Muscle of back (tissue), 11 donors: ENCODE results near the gene NAB2. TPM values are rescaled to one million over a fixed set of nuclear protein-coding genes. Genes with fewer than 3 reads are reported as not detected.
A peak's percentile ranks its signal among the peaks of the same experiment; 100 is the strongest.

Source experiments
- DNase-seq, 3 donors: peaks; one replicate each; pipeline versions ENCODE4 v3.0.0 to v3.0.0-alpha.2; 2013
- polyA plus RNA-seq, 10 donors: library from polyadenylated mRNA; unstranded; fragments of 120-200 nt; gene quantifications; one replicate each; pipeline ENCODE4 v1.2.1, GENCODE V29; 2013; ENCODE audit not compliant: insufficient read length in 10 of 10

The NAB2 gene
- polyA plus RNA-seq, 10 donors = 23.9 to 40.1 (median 30.4) TPM

GRCh38 chr12:57092876-57093414 lies 4.0 kb downstream of the NAB2 start:
- no peak for DNase-seq

GRCh38 chr12:57093415-57094207 lies 4.7 kb downstream of the NAB2 start:
- peak; percentile 71 to 81 (median 75) for DNase-seq

DNA sequence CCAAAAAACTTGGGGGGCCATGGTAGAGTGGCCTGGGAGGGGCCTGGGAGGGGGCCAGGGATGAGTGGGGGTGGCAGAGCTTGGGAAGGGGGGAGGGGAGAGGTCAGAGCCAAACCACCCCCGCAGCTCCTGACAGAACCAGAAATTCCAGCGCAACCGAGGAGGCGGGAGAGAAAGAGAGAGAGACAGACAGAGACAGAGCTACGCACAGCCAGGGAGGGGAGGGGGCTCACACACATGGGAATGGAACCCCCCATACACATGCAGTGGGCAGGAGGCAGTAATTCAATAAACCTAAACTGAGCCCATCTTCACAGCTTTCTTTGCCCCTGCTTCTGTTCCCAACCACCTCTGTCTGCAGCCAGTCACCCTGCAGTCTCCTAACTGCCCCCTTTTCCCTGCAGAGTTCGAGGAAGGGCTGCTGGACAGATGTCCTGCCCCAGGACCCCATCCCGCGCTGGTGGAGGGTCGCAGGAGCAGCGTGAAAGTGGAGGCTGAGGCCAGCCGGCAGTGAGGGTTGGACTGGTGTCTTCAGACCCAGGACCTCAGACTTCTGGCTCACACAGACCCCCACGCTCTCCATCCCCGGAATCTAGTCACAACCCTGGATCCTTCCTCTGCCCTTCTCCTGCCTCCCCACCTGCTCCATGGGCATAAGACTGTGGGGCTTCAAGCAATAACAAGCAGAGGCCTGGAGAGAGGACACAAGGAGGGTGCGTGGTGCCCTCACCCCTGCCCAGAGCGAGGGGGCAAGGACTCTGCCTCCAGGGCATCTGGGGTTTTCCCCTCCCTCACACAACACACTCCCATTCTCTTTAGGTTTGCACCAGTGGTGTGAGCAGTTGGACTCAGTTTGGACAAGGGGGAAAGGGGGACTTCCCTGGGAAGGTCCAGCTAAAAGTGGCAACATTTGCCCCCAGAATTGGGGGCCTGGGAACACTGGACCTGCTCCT lies 5.6 kb downstream of the NAB2 start:
- DNase-seq = no peak

DNA sequence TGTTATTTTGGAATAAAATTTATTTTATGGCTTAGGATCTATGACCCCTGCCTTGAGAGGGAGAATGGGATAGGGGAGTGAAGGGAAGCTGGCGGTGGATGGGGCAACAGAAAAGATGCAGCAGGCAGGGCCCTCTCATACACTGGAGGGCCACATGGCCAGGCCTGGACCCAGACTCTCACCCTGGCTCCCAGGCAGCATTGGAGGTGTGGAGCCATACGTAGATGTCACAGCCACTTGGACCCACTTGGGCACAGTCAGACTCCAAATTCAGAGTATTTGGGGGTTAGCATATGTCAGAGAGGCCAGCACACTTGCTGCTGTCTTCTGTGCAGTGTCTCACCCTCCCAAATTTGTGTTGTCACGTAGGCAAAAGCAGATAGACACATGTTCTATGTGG lies 6.5 kb downstream of the NAB2 start:
- DNase-seq = no peak

DNA sequence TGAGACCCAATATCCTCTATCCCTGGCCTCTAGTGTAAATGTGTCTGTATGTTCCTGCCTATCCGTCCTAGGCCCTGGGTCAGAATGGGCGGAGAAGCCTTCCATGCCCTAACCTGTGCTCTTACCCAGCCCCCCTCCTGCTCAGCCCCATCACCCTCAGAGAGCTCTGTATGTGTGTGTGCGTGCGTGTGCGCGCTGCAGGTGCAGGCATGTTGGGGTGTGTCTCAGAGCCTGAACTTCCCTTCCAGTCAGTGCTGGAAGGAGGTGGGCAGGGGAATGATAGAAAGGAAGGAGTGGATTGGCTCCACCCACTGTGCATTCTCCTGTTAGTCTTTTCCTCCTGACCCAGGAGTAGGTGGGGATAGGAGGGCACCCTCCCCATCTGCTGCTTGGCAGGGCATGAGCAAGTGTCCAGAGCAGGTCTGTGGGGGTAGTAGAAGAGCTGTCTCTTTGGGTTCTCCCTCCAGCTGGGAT lies 7.2 kb downstream of the NAB2 start:
- DNase-seq = no peak

GRCh38 chr12:57096748-57097553 lies 8.0 kb downstream of the NAB2 start:
- DNase-seq = no peak

- no peak for DNase-seq
Measured at GRCh38 chr12:57097554-57097835, 8.6 kb downstream of the NAB2 start.

GRCh38 chr12:57098546-57098945 lies 9.6 kb downstream of the NAB2 start:
- peak in 1 of 3 donors; percentile 24 for DNase-seq

DNA sequence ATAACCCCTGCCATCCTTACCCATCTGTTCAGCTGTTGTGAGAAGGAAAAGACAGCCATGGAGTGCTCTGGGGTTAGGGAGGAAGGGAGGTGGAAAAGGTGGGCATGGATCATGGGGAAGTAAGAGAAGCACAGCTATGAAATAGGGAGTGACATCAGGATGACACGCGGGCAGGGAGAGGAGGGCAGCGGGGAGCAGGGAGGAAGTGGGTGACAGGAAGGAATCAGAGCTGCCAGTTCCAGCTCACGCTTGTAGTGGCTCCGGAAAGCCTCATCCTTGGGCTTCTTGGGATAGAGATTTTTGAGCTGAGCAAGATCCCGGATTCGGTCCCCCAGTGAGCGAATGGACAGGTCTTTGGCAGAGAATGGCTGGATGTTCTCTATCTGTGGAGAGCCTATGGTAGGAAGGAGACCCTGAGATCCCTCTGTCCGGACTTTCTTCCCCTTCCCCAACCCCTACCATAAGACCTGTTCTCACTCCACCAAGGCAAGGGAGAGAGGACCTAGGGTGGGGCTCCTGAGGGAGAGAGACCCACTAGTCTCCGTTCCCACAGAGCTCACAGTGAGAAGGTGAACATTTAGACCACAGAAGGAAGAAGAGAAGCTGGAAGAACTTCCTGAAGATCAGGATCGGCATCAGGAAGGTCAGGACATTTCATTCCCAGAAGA lies 10.3 kb downstream of the NAB2 start:
- DNase-seq = no peak

- no peak for DNase-seq
Measured at GRCh38 chr12:57099766-57100165, 10.9 kb downstream of the NAB2 start.

DNA sequence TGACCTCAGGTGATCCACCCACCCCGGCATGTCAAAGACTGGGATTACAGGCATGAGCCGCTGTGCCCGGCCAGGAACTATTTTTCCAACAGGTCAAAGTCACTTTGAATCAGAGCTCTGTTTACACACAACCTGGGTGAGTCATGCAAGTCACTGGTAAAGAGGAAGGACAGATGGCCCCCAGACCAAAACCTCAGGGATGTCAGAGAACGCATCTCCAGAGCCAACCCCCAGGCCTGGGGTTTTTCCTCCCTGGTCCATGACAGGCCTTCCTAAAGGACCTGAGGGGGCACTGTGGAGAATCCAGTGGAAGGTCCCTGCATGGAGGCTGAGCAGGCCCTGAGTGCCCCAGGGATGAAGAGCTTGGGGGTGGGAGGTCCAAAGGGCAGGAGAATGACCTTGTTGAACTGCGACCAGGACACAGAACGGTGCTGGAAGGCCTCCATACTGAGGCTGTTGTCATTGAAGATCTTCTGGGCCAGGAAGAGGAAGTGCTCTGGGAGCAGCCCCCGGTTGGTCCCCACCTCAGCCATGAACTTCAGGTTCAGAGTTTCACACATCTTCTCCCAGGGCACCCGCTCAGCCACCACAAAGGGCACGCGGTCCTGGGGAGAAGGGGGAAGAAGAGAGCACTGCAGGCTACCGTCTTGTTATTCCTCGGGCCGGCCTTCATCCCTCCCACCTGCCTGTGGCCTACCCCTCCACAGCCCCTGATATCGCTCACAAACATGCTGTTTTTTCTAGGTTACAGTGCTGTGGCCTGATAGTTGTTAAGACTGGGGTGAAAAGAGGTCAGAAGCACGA lies 13.2 kb downstream of the NAB2 start:
- no peak for DNase-seq

- no peak for DNase-seq
Measured at GRCh38 chr12:57103856-57104255, 14.9 kb downstream of the NAB2 start.

DNA sequence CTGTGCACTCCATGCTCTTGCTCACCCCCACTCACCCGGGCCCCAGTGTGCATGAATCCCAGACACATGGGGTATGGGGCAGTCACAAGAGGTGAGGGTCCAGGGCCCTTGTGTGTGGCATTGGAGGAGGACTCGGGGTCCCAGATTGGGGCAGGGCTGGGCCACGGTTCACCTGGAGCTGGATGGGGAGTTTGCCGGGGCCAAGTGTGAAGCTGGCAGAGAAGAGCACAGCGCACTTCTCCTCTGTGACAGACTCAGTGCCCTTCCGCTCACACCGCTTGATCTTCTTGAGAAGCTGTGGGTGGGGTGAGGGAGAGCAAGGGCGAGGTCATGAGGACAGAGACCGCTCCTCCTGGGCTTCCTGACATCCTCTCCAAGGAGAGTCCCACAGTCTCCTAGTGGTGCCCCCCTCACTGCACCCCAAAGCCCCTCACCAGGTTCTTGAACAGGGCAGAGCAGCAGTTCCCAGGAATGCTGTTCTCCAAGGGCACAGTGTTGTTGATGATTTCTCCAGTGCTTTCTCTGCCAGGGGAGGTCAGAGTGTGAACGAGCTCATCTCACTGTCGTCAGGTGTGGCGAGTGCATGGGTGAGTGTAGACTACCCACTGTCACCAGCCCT lies 15.5 kb downstream of the NAB2 start:
- no peak for DNase-seq

DNA sequence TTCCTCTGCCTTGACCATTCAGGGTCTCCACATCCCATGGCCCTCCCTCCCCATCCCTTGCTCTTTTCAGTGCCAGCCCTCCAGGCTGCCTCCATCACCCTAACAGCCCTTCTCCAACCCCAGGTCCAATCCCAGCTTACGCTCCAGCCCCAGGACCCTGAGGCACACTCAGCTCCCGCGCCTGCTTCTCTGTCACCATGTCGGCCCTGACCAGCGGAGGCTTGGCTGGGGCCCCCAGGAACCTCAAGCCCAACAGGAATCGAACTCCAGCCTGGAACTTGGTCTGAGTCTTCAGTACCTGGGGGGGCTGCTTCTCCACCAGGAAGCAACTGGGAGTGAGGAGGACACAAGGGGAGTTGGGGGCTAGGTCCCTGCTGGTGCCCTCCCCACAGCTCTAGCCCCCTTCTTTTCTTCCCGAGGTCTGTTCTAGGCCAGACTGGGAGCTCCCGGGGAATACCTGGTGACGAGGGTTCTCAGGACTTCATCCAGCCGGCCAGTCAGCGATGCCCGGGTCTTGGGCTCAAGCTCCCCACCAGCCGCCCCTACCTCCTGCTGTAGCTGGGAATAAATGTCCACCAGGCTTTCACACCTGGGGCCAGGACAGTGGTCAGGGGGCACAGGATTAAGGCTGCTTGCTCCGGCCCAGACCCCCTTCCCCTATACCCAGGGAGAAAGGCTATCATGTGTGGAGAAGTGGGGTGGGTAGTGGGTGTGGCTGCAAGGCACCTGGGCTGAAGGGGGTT lies 16.3 kb downstream of the NAB2 start:
- no peak for DNase-seq

DNA sequence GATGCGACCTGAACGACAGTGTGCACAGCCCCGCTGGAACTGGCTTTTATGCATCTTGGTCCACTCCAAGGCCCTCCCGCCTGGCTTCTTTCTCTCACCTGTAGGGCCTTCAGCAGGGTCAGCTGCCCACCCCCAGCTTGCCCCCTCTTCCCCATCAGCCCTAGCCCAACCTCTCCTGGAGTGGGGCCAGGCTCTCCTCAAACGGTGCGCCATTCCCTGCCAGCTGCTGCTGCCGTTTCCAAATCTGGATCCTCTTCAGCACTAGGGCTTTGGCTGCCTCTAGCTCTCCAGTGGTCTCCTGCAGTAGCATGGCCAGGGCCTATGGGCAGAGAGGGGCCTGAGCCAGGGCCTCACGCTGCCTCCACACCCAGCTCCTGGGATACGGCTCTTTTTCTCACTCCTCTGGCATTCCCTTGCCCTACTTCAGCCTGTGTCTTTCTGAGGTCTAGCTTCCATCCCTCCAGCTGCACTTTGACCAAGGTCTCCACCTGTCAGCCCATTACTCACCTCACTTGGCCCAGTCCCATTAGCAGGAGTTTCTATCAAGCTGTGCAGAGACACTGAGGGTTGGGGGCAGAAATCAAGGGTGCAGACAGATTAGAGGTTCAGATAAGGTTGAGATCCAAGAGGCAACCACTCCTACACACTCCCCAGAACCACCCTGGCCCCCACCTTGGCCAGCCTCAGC lies 17.3 kb downstream of the NAB2 start:
- DNase-seq = no peak

- DNase-seq = no peak
Measured at GRCh38 chr12:57107456-57108155, 18.7 kb downstream of the NAB2 start.

GRCh38 chr12:57109207-57110103 lies 20.5 kb downstream of the NAB2 start:
- no peak for DNase-seq
